CD14-positive monocyte (primary cell): ENCODE results near the gene RAD23A. TPM values are rescaled to one million over a fixed set of nuclear protein-coding genes. Genes with fewer than 3 reads are reported as not detected.

ENCODE experiments used
- DNase-seq, 3 donors: peaks; one replicate each; pipeline ENCODE4 v3.0.0-alpha.2; 2011 to 2022
- H2AFZ ChIP-seq: 2 replicates; pipeline ENCODE4 v1.6.0; 2012; ENCODE audit warnings: mild to moderate bottlenecking, low read depth, low read length, inconsistent platforms; ENCODE audit not compliant: insufficient read depth, poor library complexity, severe bottlenecking
- H3K27ac ChIP-seq, 2 donors: 1 replicate in 1 of 2; 2 replicates in 1 of 2; pipeline ENCODE4 v1.5.1; 2012 to 2013; ENCODE audit warnings: low read length in 2 of 2, control low read depth in 1 of 2, inconsistent platforms in 1 of 2, low read depth in 1 of 2, mild to moderate bottlenecking in 1 of 2
- H3K27me3 ChIP-seq, 2 donors: one replicate each; pipeline versions ENCODE4 v1.6.0 to v1.6.1; 2011 to 2013; ENCODE audit warnings: low read length in 2 of 2; ENCODE audit not compliant: control insufficient read depth in 2 of 2, insufficient read depth in 2 of 2
- H3K36me3 ChIP-seq, 2 donors: replicated peaks in 1 of 2; 1 replicate in 1 of 2; 2 replicates in 1 of 2; pipeline versions ENCODE4 v1.5.1 to v1.6.1; 2012 to 2013; ENCODE audit warnings: low read length in 2 of 2, control low read depth in 1 of 2, inconsistent platforms in 1 of 2, mild to moderate bottlenecking in 1 of 2; ENCODE audit not compliant: insufficient read depth in 2 of 2, control insufficient read depth in 1 of 2
- H3K4me1 ChIP-seq, 2 donors: 1 replicate in 1 of 2; 2 replicates in 1 of 2; pipeline versions ENCODE4 v1.5.1 to v1.6.1; 2012 to 2013; ENCODE audit warnings: low read length in 2 of 2, control low read depth in 1 of 2, inconsistent platforms in 1 of 2, mild to moderate bottlenecking in 1 of 2, moderate library complexity in 1 of 2; ENCODE audit not compliant: insufficient read depth in 2 of 2, control insufficient read depth in 1 of 2
- H3K4me2 ChIP-seq: replicated peaks from 2 replicates; pipeline ENCODE3; 2012; ENCODE audit warnings: low read length, moderate library complexity, mild to moderate bottlenecking; ENCODE audit not compliant: poor library complexity, severe bottlenecking; ENCODE audit errors: extremely low read depth
- H3K4me3 ChIP-seq, 3 experiments: fragments of 200-600 bp in 1 of 3; sonication (generic) in 1 of 3; replicated peaks in 1 of 3; 1 replicate in 2 of 3; 2 replicates in 1 of 3; pipeline ENCODE4 v1.5.1; 2011 to 2013; ENCODE audit warnings: low read length in 3 of 3, mild to moderate bottlenecking in 3 of 3, control low read depth in 2 of 3, low read depth in 2 of 3, inconsistent platforms in 1 of 3, moderate library complexity in 1 of 3
- H3K79me2 ChIP-seq: 2 replicates; pipeline ENCODE4 v1.6.0; 2012; ENCODE audit warnings: mild to moderate bottlenecking, control low read depth, inconsistent platforms, low read length, moderate library complexity; ENCODE audit not compliant: insufficient read depth
- H3K9ac ChIP-seq: 2 replicates; pipeline ENCODE4 v1.6.0; 2017; ENCODE audit warnings: low read length, mild to moderate bottlenecking; ENCODE audit not compliant: insufficient read depth, poor library complexity, severe bottlenecking
- H3K9me3 ChIP-seq, 2 donors: replicated peaks in 1 of 2; 1 replicate in 1 of 2; 2 replicates in 1 of 2; pipeline versions ENCODE4 v1.5.1 to v1.6.1; 2012 to 2013; ENCODE audit warnings: low read length in 2 of 2, control low read depth in 1 of 2; ENCODE audit not compliant: control insufficient read depth in 1 of 2, insufficient read depth in 1 of 2
- H4K20me1 ChIP-seq: 2 replicates; pipeline ENCODE4 v1.6.0; 2012; ENCODE audit warnings: mild to moderate bottlenecking, low read length, control low read depth, moderate library complexity; ENCODE audit not compliant: insufficient read depth
- H3K27ac Mint-ChIP-seq, 7 donors: one replicate each; pipeline ENCODE4 v1.8.0; 2020; ENCODE audit warnings: mild to moderate bottlenecking in 7 of 7, mixed read lengths in 7 of 7, moderate library complexity in 6 of 7, inconsistent platforms in 2 of 7
- H3K27me3 Mint-ChIP-seq, 3 donors: one replicate each; pipeline ENCODE4 v1.8.0; 2021 to 2022; ENCODE audit warnings: low read depth in 3 of 3, mild to moderate bottlenecking in 3 of 3, mixed read lengths in 3 of 3, moderate library complexity in 3 of 3, inconsistent platforms in 1 of 3
- H3K36me3 Mint-ChIP-seq, 2 donors: one replicate each; pipeline ENCODE4 v1.8.0; 2020; ENCODE audit warnings: mixed read lengths in 2 of 2, inconsistent platforms in 1 of 2, mild to moderate bottlenecking in 1 of 2
- H3K4me1 Mint-ChIP-seq: one replicate; pipeline ENCODE4 v1.8.0; 2020; ENCODE audit warnings: mild to moderate bottlenecking, mixed read lengths
- H3K4me3 Mint-ChIP-seq, 2 donors: one replicate each; pipeline ENCODE4 v1.8.0; 2020; ENCODE audit warnings: mild to moderate bottlenecking in 2 of 2, mixed read lengths in 2 of 2, moderate library complexity in 1 of 2
- H3K9me3 Mint-ChIP-seq, 7 donors: one replicate each; pipeline ENCODE4 v1.8.0; 2020 to 2022; ENCODE audit warnings: mixed read lengths in 7 of 7, mild to moderate bottlenecking in 6 of 7, moderate library complexity in 6 of 7, inconsistent platforms in 2 of 7
- CTCF ChIP-seq: fragments of 200-600 bp; IDR thresholded peaks from one replicate; pipeline ENCODE4 v1.8.0; 2022; ENCODE audit warnings: antibody characterized with exemption, mild to moderate bottlenecking
- WGBS: methylation state at CpG from one replicate; pipeline ENCODE4 v1.1.5; 2013; ENCODE audit warnings: missing lambda C conversion rate; ENCODE audit not compliant: insufficient coverage; 5-methylcytosine and 5-hydroxymethylcytosine counted together
- intact Hi-C, 2 donors: fragments of 100-400 bp; cut with micrococcal nuclease; formaldehyde crosslinking; loops; one replicate each; pipeline versions ENCODE4 v1.15.0 to v1.15.1; 2023
- polyA plus RNA-seq, 3 donors: library from polyadenylated mRNA; depleted of rRNA in 1 of 3; unstranded in 2 of 3; stranded (reverse) in 1 of 3; fragments of 300-500 nt in 2 of 3; fragments of >200 nt in 1 of 3; fragmentation: Illumina TruSeq in 2 of 3; gene quantifications; 1 replicate in 2 of 3; 2 replicates in 1 of 3; pipeline ENCODE4 v1.2.3, GENCODE V29; 2012 to 2021

The RAD23A gene
- polyA plus RNA-seq, 3 donors, result 45.5 to 88.0 (median 55.3) TPM

DNA sequence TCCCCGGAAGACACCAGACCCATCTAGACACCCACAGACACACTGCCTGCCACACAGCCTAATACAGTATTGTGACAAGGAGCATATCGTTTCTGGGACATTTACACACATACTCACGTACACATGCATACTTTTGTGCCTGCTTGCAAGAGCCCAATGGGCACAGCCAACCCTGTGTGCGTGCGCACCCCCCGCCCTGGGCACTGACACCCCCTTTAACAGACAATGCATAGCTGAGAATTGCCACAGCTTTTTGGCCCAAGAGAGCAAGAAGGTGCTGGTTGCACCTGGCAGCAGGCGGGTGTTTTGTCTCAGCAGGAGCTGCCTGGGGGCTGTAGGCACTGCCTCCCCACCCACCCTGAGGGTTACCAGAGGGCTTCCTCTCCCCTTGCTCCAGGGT lies 47.9 kb downstream of the RAD23A start:
- no peaks in the 10 kb centered on the region for H3K36me3 ChIP-seq
- H3K4me1 ChIP-seq, result peaks cover 13 to 17% of the 10 kb centered on the region in 2 donors
- intact Hi-C loops, result no loop called here
- H3K4me3 ChIP-seq, result no peak overlapping the region
- Mint-ChIP-seq H3K27ac (no peak overlapping the region), H3K9me3 (peaks cover 0 to 6% (median 2%) of the 10 kb centered on the region in 7 donors), H3K4me3 (peak overlapping the region in 1 of 2 donors; percentile 94), H3K36me3 (peaks cover 0 to 12% of the 10 kb centered on the region in 2 donors), H3K27me3 (peaks cover 30 to 45% (median 40%) of the 10 kb centered on the region in 3 donors), H3K4me1 (peaks cover 11% of the 10 kb centered on the region)
- TF ChIP-seq CTCF, result no peak
- H3K9ac ChIP-seq, result no peak overlapping the region
- H3K27me3 ChIP-seq, result peaks cover 0 to 28% of the 10 kb centered on the region in 2 donors
- no peak for DNase-seq
- no peaks in the 10 kb centered on the region for H3K79me2 ChIP-seq
- 95% methylated on average over 6 of the region's 7 CpGs for WGBS
- no peak overlapping the region for H3K27ac ChIP-seq
- H2AFZ ChIP-seq, result no peak overlapping the region
- peaks cover 0 to 4% of the 10 kb centered on the region in 2 donors for H3K9me3 ChIP-seq
- peaks cover 10% of the 10 kb centered on the region for H4K20me1 ChIP-seq
- H3K4me2 ChIP-seq, result no peak overlapping the region

DNA sequence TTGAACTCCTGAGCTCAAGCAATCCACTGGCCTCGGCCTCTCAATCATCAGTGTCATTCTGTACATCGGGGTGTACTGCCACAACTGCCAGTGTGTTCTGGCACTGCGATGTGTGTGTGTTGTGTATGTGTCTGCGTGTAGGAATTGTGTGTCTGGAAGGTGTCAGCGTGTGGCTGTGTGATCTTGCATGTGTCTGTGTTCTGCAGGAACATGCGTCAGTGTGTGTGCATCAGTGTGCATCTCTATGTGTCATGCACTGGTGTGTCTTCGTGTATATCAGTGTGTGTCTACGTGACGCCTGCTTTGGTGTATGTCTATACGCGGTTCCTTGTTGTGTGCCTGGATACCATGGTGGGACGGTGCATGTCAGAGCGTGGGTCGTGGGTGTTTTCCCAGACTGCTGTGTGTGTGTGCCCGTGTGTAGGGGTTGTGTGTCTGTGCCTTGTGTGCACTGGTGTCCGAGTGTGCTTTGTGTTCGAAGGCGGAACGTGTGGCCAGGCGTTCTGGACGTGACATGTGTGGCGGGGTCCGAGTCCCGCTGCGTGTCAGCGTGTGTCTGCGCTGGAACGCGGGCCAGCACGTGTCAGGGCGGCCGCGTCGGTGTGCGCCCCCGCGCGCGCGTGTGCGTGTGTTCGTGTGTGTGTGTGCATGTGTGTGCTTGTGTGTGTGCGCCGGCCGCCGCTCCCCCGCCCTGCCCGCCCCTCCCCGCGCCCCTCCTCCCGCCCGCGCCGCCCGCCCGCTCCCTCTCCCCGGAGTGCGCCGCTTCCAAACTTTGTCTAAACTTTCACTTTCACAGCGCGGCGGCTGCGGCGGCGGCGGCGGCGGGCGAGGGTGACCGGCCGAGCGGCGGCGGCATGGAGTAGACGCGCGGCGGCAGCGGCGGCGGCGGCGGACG lies 49.3 kb downstream of the RAD23A start, which contains the start of gene NFIX:
Gene NFIX (plus strand): TSS at position 775 of the 895 bp plus-strand sequence. CDS start 363 bp downstream, outside the sequence.
- Mint-ChIP-seq H3K36me3 (peaks cover 0 to 20% of the 10 kb centered on the region in 2 donors), H3K4me1 (peaks cover 11% of the 10 kb centered on the region), H3K27ac (peak within 1 kb of the TSS in 6 of 7 donors; percentile 6 to 73 (median 59)), H3K9me3 (peaks cover 0 to 6% (median 2%) of the 10 kb centered on the region in 7 donors), H3K27me3 (peaks cover 30 to 45% (median 40%) of the 10 kb centered on the region in 3 donors), H3K4me3 (peak within 1 kb of the TSS; percentile 93 to 99)
- TF ChIP-seq CTCF, result no peak
- WGBS, result 11% methylated on average over 58 of the region's 84 CpGs
- peak in 2 of 3 donors; percentile 39 to 54 for DNase-seq
- Histone ChIP-seq H3K4me2 (peak within 1 kb of the TSS; percentile 88), H3K79me2 (no peaks in the 10 kb centered on the region), H2AFZ (peak within 1 kb of the TSS; percentile 78), H3K4me1 (peaks cover 13 to 17% of the 10 kb centered on the region in 2 donors), H4K20me1 (peaks cover 10% of the 10 kb centered on the region), H3K36me3 (no peaks in the 10 kb centered on the region), H3K9ac (peak within 1 kb of the TSS; percentile 56), H3K9me3 (no peaks in the 10 kb centered on the region), H3K4me3 (peak within 1 kb of the TSS; percentile 61 to 83 (median 65)), H3K27me3 (peaks cover 0 to 28% of the 10 kb centered on the region in 2 donors), H3K27ac (no peak within 1 kb of the TSS)
- intact Hi-C loops, result no loop called here
